Liver (tissue), 9 donors: ENCODE measurements around the gene VRK2. TPM values are rescaled to one million over a fixed set of nuclear protein-coding genes. Genes with fewer than 3 reads are reported as not detected.

Experiments used
- DNase-seq: peaks from one replicate; pipeline ENCODE4 v3.0.0-alpha.2; 2017; ENCODE audit warnings: low spot score
- H3K27ac ChIP-seq, 2 donors: one replicate each; pipeline ENCODE4 v1.7.0; 2013; ENCODE audit warnings: inconsistent platforms in 2 of 2, low read length in 2 of 2, control low read depth in 1 of 2, low read depth in 1 of 2, mild to moderate bottlenecking in 1 of 2
- H3K27me3 ChIP-seq, 4 donors: one replicate each; pipeline versions ENCODE4 v1.6.1 to v1.7.0; 2013; ENCODE audit warnings: low read length in 3 of 4, inconsistent platforms in 1 of 4, mild to moderate bottlenecking in 1 of 4, moderate library complexity in 1 of 4; ENCODE audit not compliant: control insufficient read depth in 4 of 4, insufficient read depth in 4 of 4
- H3K36me3 ChIP-seq, 4 donors: one replicate each; pipeline versions ENCODE4 v1.6.1 to v1.7.0; 2013; ENCODE audit warnings: low read length in 3 of 4, mild to moderate bottlenecking in 3 of 4, low read depth in 1 of 4, moderate library complexity in 1 of 4; ENCODE audit not compliant: control insufficient read depth in 4 of 4, insufficient read depth in 3 of 4
- H3K4me1 ChIP-seq, 4 donors: one replicate each; pipeline versions ENCODE4 v1.6.1 to v1.7.0; 2013; ENCODE audit warnings: low read length in 3 of 4, mild to moderate bottlenecking in 3 of 4, moderate library complexity in 1 of 4; ENCODE audit not compliant: control insufficient read depth in 4 of 4, insufficient read depth in 4 of 4
- H3K4me3 ChIP-seq, 3 donors: one replicate each; pipeline versions ENCODE4 v1.6.1 to v1.7.0; 2013; ENCODE audit warnings: low read length in 3 of 3, control low read depth in 1 of 3, low read depth in 1 of 3, mild to moderate bottlenecking in 1 of 3
- H3K9ac ChIP-seq, 2 donors: one replicate each; pipeline ENCODE4 v1.7.0; 2013; ENCODE audit warnings: low read length in 2 of 2, mild to moderate bottlenecking in 2 of 2, moderate library complexity in 2 of 2, control low read depth in 1 of 2, low read depth in 1 of 2
- H3K9me3 ChIP-seq, 4 donors: one replicate each; pipeline versions ENCODE4 v1.6.1 to v1.7.0; 2013; ENCODE audit warnings: low read length in 3 of 4; ENCODE audit not compliant: control insufficient read depth in 4 of 4
- ATF3 ChIP-seq: IDR thresholded peaks from 2 replicates; pipeline ENCODE4 v1.6.1; 2016; ENCODE audit warnings: antibody characterized with exemption
- CTCF ChIP-seq: fragments of 150-350 bp; IDR thresholded peaks from 2 replicates; pipeline ENCODE4 v1.5.1; 2017; ENCODE audit warnings: improper control_type of control experiment, low read depth, low read length; ENCODE audit not compliant: missing input control
- EGR1 ChIP-seq, 2 donors: IDR thresholded peaks; 2 replicates each; pipeline ENCODE4 v1.6.1; 2016 to 2018; ENCODE audit warnings: antibody characterized with exemption in 2 of 2, low read depth in 2 of 2
- FOXA2 ChIP-seq: IDR thresholded peaks from 2 replicates; pipeline ENCODE4 v1.6.1; 2016; ENCODE audit warnings: antibody characterized with exemption
- GABPA ChIP-seq, 2 donors: IDR thresholded peaks in 1 of 2; conservative IDR thresholded peaks in 1 of 2; 2 replicates each; pipeline ENCODE4 v1.6.1; 2016; ENCODE audit warnings: antibody characterized with exemption in 2 of 2, mild to moderate bottlenecking in 1 of 2, moderate library complexity in 1 of 2
- HNF4A ChIP-seq, 2 donors: conservative IDR thresholded peaks; 2 replicates each; pipeline ENCODE4 v1.6.1; 2016; ENCODE audit warnings: antibody characterized with exemption in 2 of 2, mild to moderate bottlenecking in 2 of 2
- HNF4G ChIP-seq: IDR thresholded peaks from 2 replicates; pipeline ENCODE4 v1.6.1; 2016; ENCODE audit warnings: antibody characterized with exemption
- JUND ChIP-seq, 2 donors: IDR thresholded peaks; 2 replicates each; pipeline ENCODE4 v1.6.1; 2016; ENCODE audit warnings: antibody characterized with exemption in 2 of 2
- MAX ChIP-seq: IDR thresholded peaks from 2 replicates; pipeline ENCODE4 v1.6.1; 2016; ENCODE audit warnings: antibody characterized with exemption
- NR2F2 ChIP-seq: IDR thresholded peaks from 2 replicates; pipeline ENCODE4 v1.6.1; 2016; ENCODE audit warnings: antibody characterized with exemption
- RAD21 ChIP-seq, 2 donors: IDR thresholded peaks; 2 replicates each; pipeline ENCODE4 v1.6.1; 2016; ENCODE audit warnings: antibody characterized with exemption in 2 of 2, mild to moderate bottlenecking in 2 of 2
- REST ChIP-seq: IDR thresholded peaks from 2 replicates; pipeline ENCODE4 v1.6.1; 2016; ENCODE audit warnings: antibody characterized with exemption, mild to moderate bottlenecking
- RXRA ChIP-seq, 2 donors: IDR thresholded peaks; 2 replicates each; pipeline ENCODE4 v1.6.1; 2017 to 2018; ENCODE audit warnings: antibody characterized with exemption in 2 of 2, mild to moderate bottlenecking in 1 of 2
- SP1 ChIP-seq: IDR thresholded peaks from 2 replicates; pipeline ENCODE4 v1.6.1; 2018; ENCODE audit warnings: antibody characterized with exemption, mild to moderate bottlenecking
- TAF1 ChIP-seq: conservative IDR thresholded peaks from 2 replicates; pipeline ENCODE4 v1.6.1; 2016; ENCODE audit warnings: antibody characterized with exemption, mild to moderate bottlenecking
- YY1 ChIP-seq: IDR thresholded peaks from 2 replicates; pipeline ENCODE4 v1.6.1; 2016; ENCODE audit warnings: antibody characterized with exemption, mild to moderate bottlenecking
- ZBTB33 ChIP-seq: IDR thresholded peaks from 2 replicates; pipeline ENCODE4 v1.6.1; 2016; ENCODE audit warnings: antibody characterized with exemption
- WGBS: extraction: QIAGEN DNeasy Blood & Tissue Kit; methylation state at CpG from one replicate; pipeline ENCODE4 v1.1.7; 2013; 5-methylcytosine and 5-hydroxymethylcytosine counted together
- polyA plus RNA-seq, 2 donors: library from polyadenylated mRNA; stranded (reverse) in 1 of 2; unstranded in 1 of 2; fragments of 200-250 nt in 1 of 2; fragments of >200 nt in 1 of 2; fragmentation: Nextera tagmentation in 1 of 2; extraction: Ambion mirVana in 1 of 2; gene quantifications; one replicate each; pipeline versions ENCODE4 v1.2.1 to v1.2.3, GENCODE V29; 2013 to 2015
- total RNA-seq, 2 donors: library from RNA; depleted of rRNA; stranded (reverse); fragments of >200 nt; gene quantifications; one replicate each; pipeline ENCODE4 v1.2.3, GENCODE V29; 2014
- donor health status: healthy.
- donor health status: healthy.
- donor health status: healthy.
- donor health status: healthy.
- donor health status: healthy.

Gene VRK2
- total and polyA plus RNA-seq, 4 donors = 5.4 to 17.3 (median 8.5) TPM

GRCh38 chr2:58057707-58058530 lies 11.3 kb downstream of the VRK2 start:
- H3K27ac ChIP-seq = no peak overlapping the region
- TF ChIP-seq GABPA (IDR thresholded peaks at IDR 0.05 in 1 of 2, conservative IDR thresholded peaks at IDR 0.05 in 1 of 2) (no peak), HNF4A (conservative IDR thresholded peaks at IDR 0.05) (no peak), EGR1 (IDR thresholded peaks at IDR 0.05; ENCODE audit: low read depth in 2 of 2) (no peak), CTCF (no peak), FOXA2 (no peak), HNF4G (no peak), TAF1 (no peak), RAD21 (IDR thresholded peaks at IDR 0.05) (no peak), REST (no peak), ATF3 (no peak), ZBTB33 (no peak), YY1 (no peak), RXRA (IDR thresholded peaks at IDR 0.05) (no peak)
- no peaks in the 10 kb centered on the region for H3K9me3 ChIP-seq
- DNase-seq = no peak
- no peak overlapping the region for H3K4me3 ChIP-seq
- 85% methylated on average over 6 of the region's 6 CpGs for WGBS
- H3K27me3 ChIP-seq = no peaks in the 10 kb centered on the region
- no peaks in the 10 kb centered on the region for H3K4me1 ChIP-seq
- peaks cover 0 to 8% (median 4%) of the 10 kb centered on the region in 4 donors for H3K36me3 ChIP-seq
- no peak overlapping the region for H3K9ac ChIP-seq

- no peaks in the 10 kb centered on the region for H3K4me1 ChIP-seq
- no peaks in the 10 kb centered on the region for H3K27me3 ChIP-seq
- no peak overlapping the region for H3K4me3 ChIP-seq
- DNase-seq = no peak
- no peak overlapping the region for H3K27ac ChIP-seq
- no peak overlapping the region for H3K9ac ChIP-seq
- H3K9me3 ChIP-seq = no peaks in the 10 kb centered on the region
- H3K36me3 ChIP-seq = peaks cover 0 to 11% (median 7%) of the 10 kb centered on the region in 4 donors
- WGBS = 93% methylated on average over 2 of the region's 2 CpGs
- TF ChIP-seq JUND (IDR thresholded peaks at IDR 0.05) (no peak), REST (no peak), GABPA (IDR thresholded peaks at IDR 0.05 in 1 of 2, conservative IDR thresholded peaks at IDR 0.05 in 1 of 2) (no peak), EGR1 (IDR thresholded peaks at IDR 0.05; ENCODE audit: low read depth in 2 of 2) (no peak), SP1 (no peak), NR2F2 (no peak), RAD21 (IDR thresholded peaks at IDR 0.05) (no peak), FOXA2 (no peak), RXRA (IDR thresholded peaks at IDR 0.05) (no peak), ATF3 (no peak), MAX (no peak), HNF4A (conservative IDR thresholded peaks at IDR 0.05) (no peak)
Measured at GRCh38 chr2:58063641-58064040, 17.0 kb downstream of the VRK2 start.
